Keratinocyte (primary cell): ENCODE results near the gene AQP9. TPM values are rescaled to one million over a fixed set of nuclear protein-coding genes. Genes with fewer than 3 reads are reported as not detected.

Experiments
- DNase-seq: peaks from one replicate; pipeline ENCODE4 v3.0.0-alpha.2; 2011; ENCODE audit warnings: low read depth, missing footprints, low spot score
- FAIRE-seq: peaks from 2 replicates; lab custom pipeline; 2011; peaks lifted over from hg19 to GRCh38; lab: Jason Lieb, UNC
- H2AFZ ChIP-seq: 2 replicates; pipeline ENCODE4 v1.6.0; 2012; ENCODE audit warnings: low read length, control low read depth, inconsistent platforms; ENCODE audit not compliant: control insufficient read depth
- H3K27ac ChIP-seq: 2 replicates; pipeline ENCODE4 v1.5.1; 2011; ENCODE audit warnings: low read length; ENCODE audit not compliant: control insufficient read depth, insufficient read depth
- H3K27me3 ChIP-seq: 3 replicates; pipeline ENCODE4 v1.6.0; 2011; ENCODE audit warnings: low read length; ENCODE audit not compliant: control insufficient read depth, insufficient read depth; ENCODE audit errors: extremely low read depth
- H3K36me3 ChIP-seq, 2 experiments: 2 replicates in 1 of 2; 3 replicates in 1 of 2; pipeline ENCODE4 v1.5.1; 2011; ENCODE audit warnings: low read length in 2 of 2, mild to moderate bottlenecking in 1 of 2; ENCODE audit not compliant: control insufficient read depth in 2 of 2, insufficient read depth in 2 of 2; ENCODE audit errors: extremely low read depth in 1 of 2
- H3K4me1 ChIP-seq: 3 replicates; pipeline ENCODE4 v1.5.1; 2011; ENCODE audit warnings: low read length; ENCODE audit not compliant: control insufficient read depth, insufficient read depth; ENCODE audit errors: extremely low read depth
- H3K4me2 ChIP-seq: 3 replicates; pipeline ENCODE4 v1.6.0; 2011; ENCODE audit warnings: low read depth, low read length; ENCODE audit not compliant: control insufficient read depth, insufficient read depth; ENCODE audit errors: extremely low read depth
- H3K4me3 ChIP-seq, 3 experiments: fragments of 200-600 bp in 1 of 3; sonication (generic) in 1 of 3; 2 replicates in 2 of 3; 3 replicates in 1 of 3; pipeline ENCODE4 v1.5.1; 2011 to 2016; ENCODE audit warnings: low read length in 3 of 3, mild to moderate bottlenecking in 3 of 3, control low read depth in 2 of 3, inconsistent platforms in 1 of 3, low read depth in 1 of 3, mixed read lengths in 1 of 3, mixed run types in 1 of 3, moderate library complexity in 1 of 3; ENCODE audit not compliant: control insufficient read depth in 2 of 3, insufficient read depth in 2 of 3; ENCODE audit errors: extremely low read depth in 1 of 3
- H3K79me2 ChIP-seq: 2 replicates; pipeline ENCODE4 v1.6.0; 2012; ENCODE audit warnings: low read length; ENCODE audit not compliant: control insufficient read depth, insufficient read depth
- H3K9ac ChIP-seq: 3 replicates; pipeline ENCODE4 v1.6.0; 2011; ENCODE audit warnings: low read length; ENCODE audit not compliant: control insufficient read depth, insufficient read depth; ENCODE audit errors: extremely low read depth
- H3K9me1 ChIP-seq: 3 replicates; pipeline ENCODE4 v1.6.0; 2011; ENCODE audit warnings: low read length; ENCODE audit not compliant: control insufficient read depth, insufficient read depth; ENCODE audit errors: extremely low read depth
- H3K9me3 ChIP-seq: 2 replicates; pipeline ENCODE4 v1.5.1; 2012; ENCODE audit warnings: low read depth, low read length; ENCODE audit not compliant: control insufficient read depth
- H4K20me1 ChIP-seq: 3 replicates; pipeline ENCODE4 v1.6.0; 2011; ENCODE audit warnings: low read length; ENCODE audit not compliant: control insufficient read depth, insufficient read depth; ENCODE audit errors: extremely low read depth
- EZH2 ChIP-seq: IDR thresholded peaks from one replicate; pipeline ENCODE4 v1.6.1; 2012; ENCODE audit warnings: inconsistent platforms, mild to moderate bottlenecking, low read length, moderate library complexity
- dilution Hi-C: fragments of 300-500 bp; cut with MboI; formaldehyde crosslinking; loops from one replicate; pipeline ENCODE4 v1.7.0; 2020; ENCODE audit warnings: low sequenced_read_pairs; ENCODE audit not compliant: extremely low pct_ligation_motif_present
- polyA plus RNA-seq, 5 experiments: library from polyadenylated mRNA; depleted of rRNA in 3 of 5; stranded (reverse) in 3 of 5; stranded (forward) in 1 of 5; unstranded in 1 of 5; fragments of >200 nt; gene quantifications; 1 replicate in 1 of 5; 2 replicates in 3 of 5; 3 replicates in 1 of 5; pipeline versions ENCODE4 v1.2.1 to v1.2.3, GENCODE V29; 2011 to 2012; ENCODE audit warnings: missing spikeins in 2 of 5, low read depth in 1 of 5, low replicate concordance in 1 of 5
- TF ChIP-seq, protein P1 (sequence below), 3 experiments: IDR thresholded peaks in 1 of 3; conservative IDR thresholded peaks in 1 of 3; optimal IDR thresholded peaks in 1 of 3; 2 replicates in 2 of 3; 3 replicates in 1 of 3; pipeline versions ENCODE3 to v1.5.1; 2011; ENCODE audit warnings: low read length in 3 of 3, mild to moderate bottlenecking in 3 of 3, moderate library complexity in 2 of 3, control low read depth in 1 of 3, inconsistent platforms in 1 of 3; ENCODE audit not compliant: insufficient read depth in 2 of 3; ENCODE audit errors: extremely low read depth in 1 of 3

The AQP9 gene
- polyA plus RNA-seq, 1 donor (not counting 4 experiments of a cell fraction or from before 2014, with no cell fraction given) = 2.6 TPM

- H3K79me2 ChIP-seq = no peaks in the 10 kb centered on the region
- dilution Hi-C loops = no loop called here
- H3K9me1 ChIP-seq = no peaks in the 10 kb centered on the region
- no peaks in the 10 kb centered on the region for H3K36me3 ChIP-seq
- FAIRE-seq (peak; percentile 9), DNase-seq (no peak)
- no peak overlapping the region for H3K4me3 ChIP-seq
- no peaks in the 10 kb centered on the region for H3K4me1 ChIP-seq
- H3K27ac ChIP-seq = no peak overlapping the region
- no peak overlapping the region for H3K9ac ChIP-seq
- no peaks in the 10 kb centered on the region for H4K20me1 ChIP-seq
- H3K9me3 ChIP-seq = no peaks in the 10 kb centered on the region
- H2AFZ ChIP-seq = no peak overlapping the region
- peaks cover 5% of the 10 kb centered on the region for H3K27me3 ChIP-seq
- H3K4me2 ChIP-seq = no peak overlapping the region
- no peak for TF ChIP-seq EZH2
- TF ChIP-seq, protein P1, sequence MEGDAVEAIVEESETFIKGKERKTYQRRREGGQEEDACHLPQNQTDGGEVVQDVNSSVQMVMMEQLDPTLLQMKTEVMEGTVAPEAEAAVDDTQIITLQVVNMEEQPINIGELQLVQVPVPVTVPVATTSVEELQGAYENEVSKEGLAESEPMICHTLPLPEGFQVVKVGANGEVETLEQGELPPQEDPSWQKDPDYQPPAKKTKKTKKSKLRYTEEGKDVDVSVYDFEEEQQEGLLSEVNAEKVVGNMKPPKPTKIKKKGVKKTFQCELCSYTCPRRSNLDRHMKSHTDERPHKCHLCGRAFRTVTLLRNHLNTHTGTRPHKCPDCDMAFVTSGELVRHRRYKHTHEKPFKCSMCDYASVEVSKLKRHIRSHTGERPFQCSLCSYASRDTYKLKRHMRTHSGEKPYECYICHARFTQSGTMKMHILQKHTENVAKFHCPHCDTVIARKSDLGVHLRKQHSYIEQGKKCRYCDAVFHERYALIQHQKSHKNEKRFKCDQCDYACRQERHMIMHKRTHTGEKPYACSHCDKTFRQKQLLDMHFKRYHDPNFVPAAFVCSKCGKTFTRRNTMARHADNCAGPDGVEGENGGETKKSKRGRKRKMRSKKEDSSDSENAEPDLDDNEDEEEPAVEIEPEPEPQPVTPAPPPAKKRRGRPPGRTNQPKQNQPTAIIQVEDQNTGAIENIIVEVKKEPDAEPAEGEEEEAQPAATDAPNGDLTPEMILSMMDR (optimal IDR thresholded peaks at IDR 0.05 in 1 of 3, IDR thresholded peaks at IDR 0.05 in 1 of 3, conservative IDR thresholded peaks at IDR 0.05 in 1 of 3; ENCODE audit: extremely low read depth in 1 of 3, insufficient read depth in 2 of 3, low read length in 3 of 3) = no peak
Measured at GRCh38 chr15:58108117-58108516, 30.1 kb upstream of the AQP9 start.

- Histone ChIP-seq H3K27me3 (peaks cover 5% of the 10 kb centered on the region), H3K9me1 (no peaks in the 10 kb centered on the region), H3K4me3 (no peak overlapping the region), H4K20me1 (no peaks in the 10 kb centered on the region), H3K4me2 (no peak overlapping the region), H3K27ac (no peak overlapping the region), H3K9me3 (no peaks in the 10 kb centered on the region), H3K9ac (no peak overlapping the region), H3K79me2 (no peaks in the 10 kb centered on the region), H3K36me3 (no peaks in the 10 kb centered on the region), H2AFZ (no peak overlapping the region), H3K4me1 (no peaks in the 10 kb centered on the region)
- TF ChIP-seq, protein P1 (optimal IDR thresholded peaks at IDR 0.05 in 1 of 3, IDR thresholded peaks at IDR 0.05 in 1 of 3, conservative IDR thresholded peaks at IDR 0.05 in 1 of 3; ENCODE audit: extremely low read depth in 1 of 3, insufficient read depth in 2 of 3, low read length in 3 of 3) = no peak
- TF ChIP-seq EZH2 = no peak
- FAIRE-seq (no peak), DNase-seq (no peak)
- dilution Hi-C loops = no loop called here
Measured at GRCh38 chr15:58109419-58109818, 28.8 kb upstream of the AQP9 start.
